Stimulated activated CD4-positive, alpha-beta T cell treated with anti-CD3 and anti-CD28 coated beads, TNF-alpha, amount 100 ng/mL, for 1 hour (primary cell): ENCODE results near the gene TMEM95.
A peak's percentile ranks its signal among the peaks of the same experiment; 100 is the strongest.

Experiments used
- DNase-seq, 3 donors: peaks; one replicate each; pipeline ENCODE4 v3.0.0-alpha.2; 2020; ENCODE audit warnings: low read depth in 3 of 3, low spot score in 1 of 3

The TMEM95 gene

DNA sequence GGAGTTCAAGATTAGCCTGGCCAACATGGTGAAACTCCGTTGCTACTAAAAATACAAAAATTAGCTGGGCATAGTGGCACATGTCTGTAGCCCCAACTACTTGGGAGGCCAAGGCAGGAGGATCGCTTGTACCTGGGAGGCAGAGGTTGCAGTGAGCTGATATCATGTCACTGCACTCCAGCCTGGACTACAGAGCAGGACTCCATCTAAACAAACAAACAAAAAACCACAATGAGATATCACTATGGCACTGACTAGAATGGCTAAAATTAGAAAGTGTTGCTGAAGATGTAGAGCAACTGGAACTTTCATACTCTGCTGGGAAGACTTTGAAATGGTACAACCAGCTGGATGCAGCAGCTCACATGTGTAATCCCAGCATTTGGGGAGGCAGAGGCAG, 19.4 kb downstream of the TMEM95 start:
- no peak for DNase-seq

DNA sequence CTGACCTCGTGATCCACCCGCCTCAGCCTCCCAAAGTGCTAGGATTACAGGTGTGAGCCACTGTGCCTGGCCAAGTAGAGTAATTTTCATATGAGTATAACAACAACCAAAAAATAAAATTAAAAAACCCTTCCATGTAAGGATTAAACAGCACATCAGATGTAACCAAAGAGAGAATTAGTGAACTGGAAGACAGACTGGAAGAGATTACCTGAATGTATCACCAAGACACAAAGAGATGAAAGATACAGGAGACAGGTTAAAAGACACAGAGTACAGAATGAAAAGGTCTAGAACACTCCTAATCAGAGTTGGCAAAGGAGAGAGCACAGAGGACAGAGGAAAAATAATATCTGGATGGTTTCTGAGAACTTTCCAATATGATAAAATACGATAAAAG, 24.2 kb downstream of the TMEM95 start:
- no peak for DNase-seq

DNA sequence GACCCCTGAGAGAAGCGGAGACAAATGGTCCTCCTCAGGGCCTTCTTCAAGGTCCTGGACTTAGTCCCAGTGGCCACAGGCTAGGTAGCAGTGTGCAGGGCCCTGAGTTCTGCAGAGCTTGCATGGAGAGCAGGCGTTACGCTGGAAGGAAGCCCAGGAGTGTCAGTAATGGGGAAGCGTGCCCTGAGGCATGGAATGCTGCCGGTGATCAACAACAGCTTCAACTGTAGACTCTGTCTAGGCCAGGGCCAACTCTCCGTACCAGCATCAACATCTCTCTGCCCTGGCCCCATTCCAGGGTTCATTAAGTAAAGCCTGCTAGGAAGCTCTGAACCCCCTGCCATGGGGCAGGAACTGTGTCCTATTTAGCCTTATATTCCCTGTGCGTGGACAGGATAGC, 25.4 kb downstream of the TMEM95 start:
- no peak for DNase-seq

DNA sequence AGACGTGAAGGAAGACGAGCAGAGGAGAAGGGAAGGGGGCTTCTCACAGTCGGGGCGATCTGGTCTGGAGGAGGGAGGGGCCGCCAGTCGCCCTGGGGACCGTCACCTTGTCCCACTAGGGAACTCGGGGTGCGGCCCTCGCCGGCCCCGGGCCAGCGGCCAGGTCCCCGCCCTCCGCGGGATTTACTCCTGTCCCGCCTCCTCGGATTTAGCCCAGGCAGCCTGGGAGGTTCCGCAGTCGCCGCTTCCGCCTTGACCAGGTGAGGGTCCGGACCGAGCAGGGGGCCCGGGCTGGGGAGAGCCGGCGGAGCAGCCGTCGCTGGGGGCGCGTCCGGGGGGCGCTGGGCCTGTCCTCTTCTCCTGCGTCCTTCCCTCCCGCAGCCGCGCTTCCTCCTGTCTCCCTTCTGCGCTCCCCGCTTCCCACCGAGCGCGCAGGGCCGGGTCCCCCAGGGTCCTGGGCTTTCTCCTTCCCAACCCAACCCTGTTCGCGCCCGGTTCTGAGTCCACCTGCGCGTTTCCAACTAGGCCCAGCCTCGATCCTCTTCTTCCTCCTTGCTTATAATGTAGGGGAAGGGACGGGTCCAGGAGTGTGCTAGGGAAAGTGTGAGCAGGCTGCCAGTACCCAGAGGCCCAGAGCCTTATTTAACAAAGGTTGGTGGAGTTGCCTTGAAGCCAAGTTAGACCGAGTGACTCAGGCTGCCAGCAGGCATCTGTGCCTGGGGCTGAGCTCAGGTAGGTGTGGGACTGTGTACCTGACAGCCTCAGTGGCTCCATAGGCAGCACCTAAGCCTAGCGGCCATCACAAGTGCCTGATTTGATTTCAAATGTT, 26.1 kb downstream of the TMEM95 start, which contains the start of gene TNK1:
TNK1 (plus strand) TSS at position 235 of the 829 bp plus-strand sequence. CDS start 1,838 bp downstream, outside the sequence.
- DNase-seq = no peak

DNA sequence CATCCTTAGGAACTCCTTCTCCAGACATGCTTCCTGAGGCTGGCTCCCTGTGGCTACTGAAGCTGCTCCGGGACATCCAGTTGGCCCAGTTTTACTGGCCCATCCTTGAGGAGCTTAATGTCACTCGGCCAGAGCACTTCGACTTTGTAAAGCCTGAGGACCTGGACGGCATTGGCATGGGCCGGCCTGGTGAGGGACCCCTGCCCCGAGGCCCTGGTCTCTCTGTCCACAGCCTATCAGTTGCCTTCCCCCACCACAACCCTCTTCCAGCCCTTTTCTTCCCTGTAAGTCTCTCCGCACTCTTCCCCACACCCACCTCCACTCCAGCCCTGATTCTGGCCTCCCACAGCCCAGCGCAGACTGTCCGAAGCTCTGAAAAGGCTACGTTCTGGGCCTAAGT, 27.9 kb downstream of the TMEM95 start:
- no peak for DNase-seq

DNA sequence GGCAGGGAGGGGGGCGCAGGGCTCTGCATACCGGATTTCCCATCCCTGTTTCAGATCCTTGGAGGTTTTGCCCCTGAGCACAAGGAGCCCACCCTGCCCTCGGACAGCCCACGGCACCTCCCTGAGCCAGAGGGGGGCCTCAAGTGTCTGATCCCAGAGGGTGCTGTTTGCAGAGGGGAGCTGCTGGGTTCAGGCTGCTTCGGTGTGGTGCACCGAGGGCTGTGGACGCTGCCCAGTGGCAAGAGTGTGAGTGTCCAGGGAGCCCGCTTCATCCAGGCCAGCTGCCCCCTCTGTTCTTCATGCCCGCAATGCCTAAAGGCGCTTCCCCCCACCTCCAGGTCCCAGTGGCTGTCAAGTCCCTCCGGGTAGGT, 28.4 kb downstream of the TMEM95 start:
- DNase-seq = no peak

DNA sequence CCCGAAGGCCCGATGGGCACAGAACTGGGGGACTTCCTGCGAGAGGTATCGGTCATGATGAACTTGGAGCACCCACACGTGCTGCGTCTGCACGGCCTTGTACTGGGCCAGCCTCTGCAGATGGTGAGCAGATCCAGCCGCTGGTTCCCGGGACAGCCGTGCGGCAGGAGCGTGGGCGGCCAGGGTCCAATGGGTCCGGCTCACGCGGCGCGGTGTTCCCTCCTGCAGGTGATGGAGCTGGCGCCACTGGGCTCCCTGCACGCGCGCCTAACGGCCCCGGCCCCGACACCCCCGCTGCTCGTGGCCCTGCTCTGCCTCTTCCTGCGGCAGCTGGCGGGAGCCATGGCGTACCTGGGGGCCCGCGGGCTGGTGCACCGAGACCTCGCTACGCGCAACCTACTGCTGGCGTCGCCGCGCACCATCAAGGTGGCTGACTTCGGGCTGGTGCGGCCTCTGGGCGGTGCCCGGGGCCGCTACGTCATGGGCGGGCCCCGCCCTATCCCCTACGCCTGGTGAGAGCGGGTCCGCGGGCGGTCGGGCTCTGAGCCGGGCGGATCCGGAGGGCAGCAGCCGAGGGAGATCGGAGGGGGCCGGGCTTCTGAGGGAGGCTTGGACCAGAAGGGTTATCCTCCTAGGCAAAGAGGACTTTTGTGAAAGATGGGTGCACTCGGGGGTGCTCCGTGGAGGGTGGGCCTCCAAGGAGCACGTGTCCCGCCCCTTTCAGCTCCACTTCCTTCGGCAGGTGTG, 29.0 kb downstream of the TMEM95 start:
- DNase-seq = peak; percentile 32 to 65 (median 60)

DNA sequence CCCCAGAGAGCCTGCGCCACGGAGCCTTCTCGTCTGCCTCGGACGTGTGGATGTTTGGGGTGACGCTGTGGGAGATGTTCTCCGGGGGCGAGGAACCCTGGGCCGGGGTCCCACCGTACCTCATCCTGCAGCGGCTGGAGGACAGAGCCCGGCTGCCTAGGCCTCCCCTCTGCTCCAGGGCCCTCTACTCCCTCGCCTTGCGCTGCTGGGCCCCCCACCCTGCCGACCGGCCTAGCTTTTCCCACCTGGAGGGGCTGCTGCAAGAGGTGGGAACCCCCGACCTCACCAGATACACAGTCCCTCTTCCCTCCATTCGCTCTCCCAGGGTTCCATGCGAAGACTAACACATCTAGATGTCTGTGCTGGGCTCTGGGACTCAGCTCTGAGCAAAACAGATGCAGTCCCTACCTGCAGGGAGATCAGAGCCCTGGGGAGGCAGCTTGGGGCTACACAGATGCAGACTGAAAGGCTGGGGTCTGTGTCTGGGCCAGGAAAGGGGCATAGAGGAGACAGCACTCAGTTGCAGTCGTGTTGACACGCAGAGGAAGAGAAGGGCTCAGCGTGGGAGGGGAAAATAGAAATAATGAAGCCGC, 29.6 kb downstream of the TMEM95 start:
- no peak for DNase-seq

DNA sequence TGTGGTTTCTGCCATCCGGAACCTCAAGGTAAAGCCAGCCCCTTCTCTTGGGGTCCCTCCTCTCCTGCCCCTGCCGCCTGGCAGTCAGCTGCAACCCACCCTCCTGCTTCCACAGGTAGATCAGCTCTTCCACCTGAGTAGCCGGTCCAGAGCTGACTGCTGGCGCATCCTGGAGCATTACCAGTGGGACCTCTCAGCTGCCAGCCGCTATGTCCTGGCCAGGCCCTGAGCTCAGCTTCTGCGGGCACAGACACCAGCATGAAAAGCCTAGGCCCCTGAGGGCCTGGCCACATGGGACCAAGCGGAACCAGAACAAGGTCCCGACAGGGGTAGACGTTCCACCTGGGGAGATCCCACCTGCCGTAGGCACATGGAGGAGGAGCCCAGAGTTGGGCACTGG, 33.9 kb downstream of the TMEM95 start:
- DNase-seq = no peak

DNA sequence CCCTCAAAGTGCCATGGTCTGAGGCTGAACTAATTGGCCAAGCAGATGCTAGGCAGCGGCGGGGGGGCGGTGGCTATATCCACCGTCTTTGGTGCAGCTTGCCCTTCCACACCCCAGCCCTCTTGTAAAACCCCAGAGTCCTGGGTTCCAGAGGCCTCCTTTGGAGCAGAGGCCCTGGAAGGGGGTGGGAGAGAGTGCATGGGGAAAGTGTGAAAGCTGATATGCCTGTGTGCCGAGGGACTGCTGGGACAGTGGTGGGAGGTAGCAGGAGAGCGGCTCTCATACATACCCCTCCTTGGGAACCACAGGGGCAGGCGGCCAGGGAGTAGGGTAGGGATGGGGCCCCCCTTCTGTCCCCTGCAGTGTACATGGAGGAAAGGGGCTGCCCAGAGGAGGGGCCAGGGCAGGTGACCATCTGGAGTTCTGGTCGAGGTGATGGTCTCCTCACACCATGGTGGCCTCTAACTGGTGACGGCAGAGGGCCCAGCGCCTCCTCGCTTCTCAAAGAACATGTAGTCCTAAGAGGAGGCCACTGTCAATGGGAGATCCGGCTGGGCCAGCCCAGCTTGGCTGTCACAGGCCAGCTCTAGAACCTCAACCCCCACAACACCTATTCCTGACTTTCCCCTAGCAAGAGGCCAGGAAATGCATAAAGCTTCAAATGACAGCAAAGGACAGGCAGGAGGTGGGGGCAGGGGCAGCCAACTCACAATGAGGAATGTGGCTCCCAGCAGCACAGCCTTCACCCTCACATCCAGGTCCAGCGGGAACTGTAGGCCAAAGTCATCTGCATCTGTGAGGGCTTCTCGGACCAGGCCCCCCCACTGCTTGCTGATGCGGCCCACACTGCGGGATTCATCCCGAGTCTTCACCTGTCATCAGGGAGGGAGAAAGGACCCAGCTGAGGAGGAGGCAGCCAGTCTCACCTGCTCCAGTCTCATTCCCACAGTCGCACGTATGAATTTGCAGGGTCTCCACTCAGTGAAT, 35.3 kb downstream of the TMEM95 start:
- DNase-seq = no peak

DNA sequence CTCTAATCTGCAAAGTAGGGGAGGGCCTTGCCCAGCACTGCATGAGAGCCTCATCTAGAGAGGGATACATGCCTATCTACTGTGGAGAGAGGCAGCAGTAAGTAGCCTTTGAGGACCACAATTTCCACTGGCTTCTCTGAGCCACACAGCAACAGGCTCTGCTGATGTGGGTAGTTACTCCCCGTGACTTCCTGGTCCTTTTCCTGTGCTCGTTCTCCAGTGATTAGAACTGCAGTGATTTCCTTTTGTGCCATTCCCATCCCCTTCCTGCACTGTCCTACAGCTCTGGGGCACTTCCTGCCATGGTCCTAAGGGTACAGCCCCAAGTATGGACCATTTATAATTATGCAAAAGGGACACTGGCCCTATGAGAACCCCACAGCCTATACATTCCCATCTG, 36.4 kb downstream of the TMEM95 start:
- DNase-seq = no peak

DNA sequence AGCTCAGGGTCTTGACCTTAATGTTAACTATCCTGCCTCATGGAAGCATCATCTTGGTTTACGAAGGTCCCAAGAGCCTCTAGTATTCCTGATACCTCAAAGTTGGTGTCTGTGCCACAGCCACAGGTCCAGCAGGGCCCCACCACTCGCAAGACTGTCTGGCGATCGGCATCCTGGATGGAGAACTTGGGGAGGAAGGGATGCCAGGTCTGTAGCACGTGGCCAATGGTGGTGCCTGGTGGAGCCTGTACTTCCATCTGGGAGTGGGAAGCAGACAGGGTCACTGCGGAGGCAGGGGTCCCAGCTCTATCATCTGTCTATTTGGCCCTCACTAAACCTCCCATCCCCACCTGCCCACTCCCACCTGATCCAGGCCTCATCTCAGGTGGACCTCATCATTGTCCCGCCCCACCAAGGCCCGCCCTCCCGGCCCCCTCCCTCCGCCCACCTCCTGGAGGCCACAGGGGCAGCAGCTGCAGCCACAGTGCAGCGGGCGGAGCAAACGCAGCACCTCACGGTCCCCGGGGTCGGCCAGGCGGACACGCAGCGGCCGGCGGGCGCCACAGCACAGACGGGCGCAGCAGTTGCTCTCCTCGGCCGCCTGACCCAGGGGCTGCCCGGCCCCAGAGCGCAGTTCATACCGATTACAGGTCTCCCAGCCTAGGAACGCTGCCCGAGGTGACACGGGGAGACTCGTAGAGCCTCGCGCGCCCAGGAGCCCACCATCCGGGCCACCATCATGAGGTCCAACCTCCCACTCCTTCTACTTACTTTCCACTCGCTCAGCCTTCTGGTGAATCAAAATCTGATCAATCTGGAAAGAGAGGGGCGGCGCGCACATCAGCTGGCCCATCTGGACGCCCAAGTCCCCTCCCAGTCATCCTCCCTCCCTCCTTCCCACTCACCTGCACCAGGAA, 38.0 kb downstream of the TMEM95 start:
- no peak for DNase-seq

DNA sequence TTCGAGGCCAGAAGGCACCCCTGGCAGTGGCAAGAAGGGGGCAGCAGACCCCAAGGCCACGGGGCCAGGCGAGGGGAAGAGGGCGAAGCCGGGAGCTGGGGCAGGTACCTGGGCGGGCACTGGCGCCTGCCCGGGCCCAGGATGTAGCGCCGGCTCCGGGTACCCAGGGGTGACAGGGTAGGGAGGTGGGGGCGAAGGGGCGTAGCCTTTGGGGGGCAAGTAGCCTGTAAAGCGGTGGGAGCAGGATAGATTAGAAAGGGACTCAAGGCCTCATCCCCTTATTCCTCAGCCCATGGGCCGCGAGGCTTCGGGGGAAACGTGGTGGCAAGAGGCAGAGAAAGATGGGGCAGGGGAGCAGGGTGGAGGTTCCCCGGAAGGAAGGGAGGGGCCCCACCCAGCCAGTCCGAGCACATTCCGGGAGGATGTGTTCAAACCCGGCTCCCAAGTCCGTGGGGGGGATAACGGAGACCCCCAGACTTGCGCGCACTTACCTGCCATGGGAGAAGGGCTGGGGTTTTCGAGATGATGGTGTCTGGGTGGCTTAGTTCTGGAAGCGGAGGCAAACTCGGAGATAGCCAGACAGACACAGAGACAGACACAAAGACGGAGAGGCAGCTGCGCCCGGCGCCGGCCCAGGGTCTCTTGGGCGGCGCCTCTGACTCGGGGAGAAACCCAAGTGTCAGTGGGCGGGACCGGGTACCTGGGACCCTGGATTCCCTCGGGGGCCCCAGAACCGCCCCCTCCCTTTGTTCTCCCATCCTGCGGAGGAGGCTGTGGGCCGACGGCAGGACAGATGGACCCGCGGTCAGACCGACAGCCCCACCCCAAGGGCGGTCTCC, 38.9 kb downstream of the TMEM95 start:
- DNase-seq = peak in 2 of 3 donors; percentile 31 to 38

DNA sequence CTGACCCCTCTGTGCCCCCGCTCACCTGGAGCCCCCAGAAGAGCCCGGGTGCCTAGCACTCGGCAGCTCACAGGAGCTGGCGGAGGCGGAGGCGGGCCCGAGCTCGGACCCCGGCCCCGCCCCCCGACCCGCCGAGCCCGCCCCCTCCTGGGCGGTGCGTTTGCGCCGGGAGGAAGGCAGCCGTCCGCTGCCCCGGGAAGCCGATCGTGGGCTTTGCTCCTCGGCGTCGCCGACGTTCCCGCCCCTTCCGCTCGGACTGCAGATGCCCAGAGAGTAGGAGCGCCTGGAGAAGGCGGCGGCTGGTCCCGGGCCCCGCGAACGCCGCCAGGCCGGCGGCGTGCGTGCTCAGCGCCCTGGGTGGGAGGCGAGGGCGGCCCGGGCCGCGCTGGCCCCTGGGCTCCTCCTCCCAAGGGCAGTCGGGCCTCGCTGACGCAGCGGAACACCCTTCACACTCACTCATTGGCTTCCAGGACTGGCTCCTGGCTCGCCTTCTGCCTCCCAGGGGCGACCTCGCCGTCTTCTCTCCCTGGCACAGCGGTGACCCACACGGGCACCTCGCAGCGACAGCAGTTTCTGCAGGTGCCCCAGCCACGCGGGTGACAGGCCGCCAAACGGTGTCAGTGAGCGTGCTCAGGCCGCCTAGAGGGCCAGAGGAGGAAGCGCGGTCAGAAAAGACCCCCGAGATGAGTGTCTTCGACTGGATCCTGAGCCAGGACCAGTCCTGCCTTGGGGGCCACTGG, 39.7 kb downstream of the TMEM95 start, which contains the start of gene PLSCR3:
PLSCR3 (minus strand) TSS at position 74 of the 740 bp plus-strand sequence. CDS start 415 bp downstream, outside the sequence.
- DNase-seq = peak; percentile 44 to 83 (median 69)

DNA sequence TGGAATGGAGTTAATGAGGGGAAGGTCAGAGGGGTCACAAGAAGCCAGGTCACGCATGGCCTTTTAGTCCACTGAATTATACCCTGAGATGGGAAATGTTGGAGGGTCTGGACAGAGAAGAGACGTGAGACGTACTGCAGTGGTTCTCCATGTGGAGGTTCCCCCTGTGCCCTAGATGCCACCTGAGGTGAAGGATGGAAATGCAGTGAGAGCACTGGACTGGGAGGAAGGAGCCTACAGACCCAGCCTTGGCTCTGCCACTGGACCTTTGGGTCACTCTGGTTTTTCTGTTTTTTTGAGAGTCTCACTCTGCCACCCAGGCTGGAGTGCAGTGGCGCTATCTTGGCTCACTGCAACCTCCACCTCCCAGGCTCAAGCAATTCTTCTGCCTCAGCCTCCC, 41.2 kb downstream of the TMEM95 start:
- DNase-seq = no peak

DNA sequence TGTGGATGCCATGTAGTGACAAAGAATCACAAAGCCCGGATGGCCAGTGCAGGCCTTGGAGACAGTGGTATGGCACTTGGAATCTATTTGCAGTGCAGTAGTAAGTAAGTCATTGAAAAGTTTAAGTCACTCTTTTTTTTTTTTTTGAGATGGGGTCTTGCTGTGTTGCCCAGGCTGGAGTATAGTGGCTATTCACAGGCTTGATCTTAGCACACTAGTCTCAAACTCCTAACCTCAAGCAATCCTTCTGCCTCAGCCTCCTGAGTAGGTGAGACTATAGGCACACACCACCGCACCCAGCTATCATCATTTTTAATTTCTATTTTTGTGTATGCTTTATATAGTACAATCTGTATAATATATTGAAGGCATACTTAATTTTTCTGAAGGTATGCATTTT, 43.7 kb downstream of the TMEM95 start:
- DNase-seq = no peak

DNA sequence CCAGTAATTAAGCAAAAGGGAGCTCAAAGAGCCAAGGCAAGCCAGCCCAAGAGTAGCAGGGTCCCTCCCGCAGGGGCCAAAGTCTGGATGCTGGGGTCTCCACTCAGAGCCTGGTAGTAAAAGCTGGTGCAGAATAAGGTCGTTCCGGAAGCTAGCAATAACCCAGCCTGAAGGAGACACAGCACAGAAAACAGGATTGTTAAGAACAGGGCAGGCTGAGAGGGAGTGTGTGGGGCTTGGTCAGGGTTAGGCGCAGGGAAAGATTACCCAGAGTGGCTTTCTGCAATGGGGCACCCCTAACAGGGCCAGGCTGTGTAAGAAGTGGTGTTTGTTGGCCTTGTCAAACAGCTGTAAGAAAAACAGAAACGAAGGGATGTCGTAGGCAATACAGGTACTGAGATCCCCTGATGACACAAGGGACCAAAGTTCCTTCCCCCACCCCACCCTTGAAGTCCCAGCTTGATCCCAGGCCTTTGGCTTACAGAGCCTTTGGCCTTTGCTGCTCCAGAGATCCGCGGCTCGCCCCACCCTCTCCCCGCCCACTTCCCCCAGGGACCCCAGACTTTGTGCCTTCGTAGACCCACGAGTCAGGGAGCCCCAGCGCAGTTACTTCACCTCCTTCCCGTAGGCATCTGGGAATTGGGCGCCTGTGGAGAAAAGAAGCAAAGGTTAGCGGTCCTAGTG, 48.2 kb downstream of the TMEM95 start:
- DNase-seq = no peak

DNA sequence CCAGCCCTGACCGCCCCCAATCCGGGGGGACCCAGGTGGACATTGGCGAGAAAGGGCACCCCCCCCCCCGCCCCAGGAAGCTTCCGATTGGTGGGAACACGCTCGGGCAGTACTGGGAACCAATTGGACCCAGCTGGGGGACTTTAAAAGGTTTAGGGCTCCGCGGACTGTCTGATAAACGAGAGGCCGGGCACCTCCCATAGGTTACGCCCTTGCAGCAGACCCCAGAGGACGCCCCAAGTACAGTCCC, 48.7 kb downstream of the TMEM95 start:
- DNase-seq = no peak
